K562 (cell line): ENCODE data around the gene ADGRB3. TPM values are rescaled to one million over a fixed set of nuclear protein-coding genes. Genes with fewer than 3 reads are reported as not detected.

Experiments used
- ATAC-seq: fragments of 200-7000 bp; cut with Tn5 transposase; 3 replicates; pipeline ENCODE4 v1.9.1; 2020; ENCODE audit warnings: moderate library complexity
- BruUV-seq: library from RNA; stranded (reverse); fragments of 400-500 nt; replicated peaks from 2 replicates; lab custom pipeline; 2021; lab: Mats Ljungman, UMichigan
- CTCF ChIA-PET: fragments of 300-600 bp; formaldehyde crosslinking; extraction: SDS; loops from one replicate; lab custom pipeline; 2021; ENCODE audit warnings: low intra/inter-chr PET ratio; lab: Yijun Ruan, JAX
- POLR2A ChIA-PET: fragments of 300-600, 350-650 bp; sonication (Branson Sonifier 250); formaldehyde crosslinking; extraction: SDS; loops from one replicate; lab custom pipeline; 2021; ENCODE audit warnings: antibody characterized with exemption, inconsistent platforms; lab: Yijun Ruan, JAX
- DNase-seq, 4 experiments: peaks; one replicate each; pipeline versions ENCODE4 v3.0.0 to v3.0.0-alpha.2; 2011 to 2018; ENCODE audit warnings: low spot score in 3 of 4, mixed read lengths in 3 of 4; ENCODE audit errors: extremely low read depth in 1 of 4
- FAIRE-seq: peaks from 2 replicates; lab custom pipeline; 2011; peaks lifted over from hg19 to GRCh38; lab: Jason Lieb, UNC
- H2AFZ ChIP-seq: 2 replicates; pipeline ENCODE4 v1.6.0; 2011; ENCODE audit warnings: low read depth, low read length, control low read depth, inconsistent platforms
- H3K27ac ChIP-seq: fragments of 200-600 bp; 3 replicates; pipeline ENCODE4 v1.8.0; 2011; ENCODE audit warnings: low read depth, mild to moderate bottlenecking, control low read depth, inconsistent platforms, low read length, moderate library complexity, mixed read lengths; ENCODE audit errors: extremely low read depth
- H3K27me3 ChIP-seq, 2 experiments: fragments of 300-600 bp in 1 of 2; 2 replicates in 1 of 2; 3 replicates in 1 of 2; pipeline versions ENCODE4 v1.6.0 to v1.8.0; 2011; ENCODE audit warnings: inconsistent platforms in 2 of 2, low read length in 2 of 2, mild to moderate bottlenecking in 1 of 2, mixed read lengths in 1 of 2, moderate library complexity in 1 of 2; ENCODE audit not compliant: control insufficient read depth in 2 of 2, insufficient read depth in 2 of 2
- H3K36me3 ChIP-seq: fragments of 300-600 bp; 3 replicates; pipeline ENCODE4 v1.8.0; 2011; ENCODE audit warnings: mild to moderate bottlenecking, low read length, inconsistent platforms; ENCODE audit not compliant: control insufficient read depth, insufficient read depth
- H3K4me1 ChIP-seq, 2 experiments: fragments of 200-600 bp in 1 of 2; replicated peaks in 1 of 2; 2 replicates in 1 of 2; 3 replicates in 1 of 2; pipeline versions ENCODE4 v1.5.1 to v1.8.0; 2011; ENCODE audit warnings: inconsistent platforms in 2 of 2, low read length in 2 of 2, mild to moderate bottlenecking in 1 of 2, mixed read lengths in 1 of 2, moderate library complexity in 1 of 2; ENCODE audit not compliant: control insufficient read depth in 2 of 2, insufficient read depth in 2 of 2
- H3K4me2 ChIP-seq: 2 replicates; pipeline ENCODE4 v1.6.1; 2011; ENCODE audit warnings: low read length, control low read depth, inconsistent platforms, mixed read lengths; ENCODE audit not compliant: insufficient read depth
- H3K4me3 ChIP-seq: fragments of 200-600 bp; sonication (generic), shearing (Covaris generic); 2 replicates; pipeline ENCODE4 v1.5.1; 2016; ENCODE audit warnings: control low read depth, inconsistent platforms
- H3K79me2 ChIP-seq: fragments of 200-600 bp; 3 replicates; pipeline ENCODE4 v1.8.0; 2011; ENCODE audit warnings: low read length, inconsistent platforms; ENCODE audit not compliant: control insufficient read depth, insufficient read depth
- H3K9ac ChIP-seq, 2 experiments: 2 replicates each; pipeline versions ENCODE4 v1.6.0 to v1.6.1; 2011; ENCODE audit warnings: low read depth in 2 of 2, low read length in 2 of 2, control low read depth in 1 of 2, inconsistent platforms in 1 of 2, mild to moderate bottlenecking in 1 of 2, mixed read lengths in 1 of 2; ENCODE audit not compliant: insufficient read depth in 1 of 2
- H3K9me1 ChIP-seq: one replicate; pipeline ENCODE4 v1.6.0; 2011; ENCODE audit warnings: inconsistent platforms, mild to moderate bottlenecking, low read length, moderate library complexity; ENCODE audit not compliant: control insufficient read depth, insufficient read depth
- H3K9me3 ChIP-seq: replicated peaks from 2 replicates; pipeline ENCODE4 v1.5.1; 2011; ENCODE audit warnings: low read depth, low read length, inconsistent platforms; ENCODE audit not compliant: control insufficient read depth, insufficient read depth
- H4K20me1 ChIP-seq: replicated peaks from 2 replicates; pipeline ENCODE4 v1.6.1; 2011; ENCODE audit warnings: low read length, inconsistent platforms, mixed read lengths; ENCODE audit not compliant: control insufficient read depth, insufficient read depth
- CTCFL ChIP-seq: IDR thresholded peaks from 2 replicates; pipeline ENCODE4 v1.6.1; 2011; ENCODE audit warnings: borderline replicate concordance, low read depth, mild to moderate bottlenecking, moderate library complexity, low read length; ENCODE audit not compliant: insufficient read depth, poor library complexity, severe bottlenecking
- DDX20 ChIP-seq: fragments of 450-650 bp; IDR thresholded peaks from 2 replicates; pipeline ENCODE4 v1.6.1; 2016; ENCODE audit warnings: missing genetic modification characterization, low read depth, mild to moderate bottlenecking, missing compliant biosample characterization, moderate library complexity
- E2F1 ChIP-seq: sonication (generic); formaldehyde crosslinking; IDR thresholded peaks from 2 replicates; pipeline ENCODE4 v1.8.1; 2023; ENCODE audit warnings: mild to moderate bottlenecking, missing genetic modification reagents, moderate library complexity
- NR2F6 ChIP-seq: fragments of 450-650 bp; formaldehyde crosslinking; IDR thresholded peaks from 2 replicates; pipeline ENCODE4 v1.4.0; 2020; ENCODE audit warnings: mild to moderate bottlenecking
- PHF8 ChIP-seq: fragments of 200-600 bp; sonication (generic); IDR thresholded peaks from 2 replicates; pipeline ENCODE4 v1.6.1; 2012; ENCODE audit warnings: mixed run types, mild to moderate bottlenecking, inconsistent platforms, low read length, moderate library complexity, borderline replicate concordance
- PTTG1 ChIP-seq: fragments of 450-650 bp; IDR thresholded peaks from 2 replicates; pipeline ENCODE4 v1.6.1; 2016; ENCODE audit warnings: low read depth, mild to moderate bottlenecking, missing genetic modification characterization, missing compliant biosample characterization
- STAT5B ChIP-seq: fragments of 250-450 bp; sonication (Bioruptor Pico); IDR thresholded peaks from 2 replicates; pipeline ENCODE4 v1.8.0; 2021; ENCODE audit warnings: mild to moderate bottlenecking, inconsistent platforms
- TARDBP ChIP-seq: fragments of 450-650 bp; IDR thresholded peaks from 2 replicates; pipeline ENCODE4 v1.6.1; 2016
- TCF3 ChIP-seq: sonication (generic); formaldehyde crosslinking; IDR thresholded peaks from 2 replicates; pipeline ENCODE4 v1.4.0; 2020; ENCODE audit warnings: mild to moderate bottlenecking, missing genetic modification reagents
- THRB ChIP-seq: fragments of 450-650 bp; formaldehyde crosslinking; conservative IDR thresholded peaks from 2 replicates; pipeline ENCODE4 v1.4.0; 2022; ENCODE audit warnings: mild to moderate bottlenecking, missing genetic modification characterization
- YY1 ChIP-seq, 3 experiments: IDR thresholded peaks; 2 replicates each; pipeline ENCODE4 v1.6.1; 2011; ENCODE audit warnings: low read length in 2 of 3, mild to moderate bottlenecking in 2 of 3, moderate library complexity in 2 of 3, borderline replicate concordance in 1 of 3, control low read depth in 1 of 3, low read depth in 1 of 3; ENCODE audit not compliant: insufficient read depth in 3 of 3, insufficient replicate concordance in 2 of 3, control insufficient read depth in 1 of 3, insufficient read length in 1 of 3; ENCODE audit errors: extremely low read depth in 1 of 3
- ZNF780A ChIP-seq: fragments of 250-450 bp; sonication (Bioruptor Pico); IDR thresholded peaks from 2 replicates; pipeline ENCODE4 v1.5.0; 2021; ENCODE audit warnings: mild to moderate bottlenecking
- ZZZ3 ChIP-seq: fragments of 450-650 bp; IDR thresholded peaks from 2 replicates; pipeline ENCODE4 v1.6.1; 2016; ENCODE audit warnings: antibody characterized with exemption, mild to moderate bottlenecking, moderate library complexity
- WGBS: fragments of 100-300 bp; shearing (Covaris generic); methylation state at CpG from one replicate; pipeline ENCODE4 v1.1.6; 2016; ENCODE audit warnings: low coverage, mixed read lengths; ENCODE audit not compliant: insufficient coverage; ENCODE audit errors: missing lambda C conversion rate; 5-methylcytosine and 5-hydroxymethylcytosine counted together
- in situ Hi-C: fragments of 300-500 bp; cut with MboI; formaldehyde crosslinking; loops from 4 replicates; pipeline ENCODE4 v1.15.0; 2018; ENCODE audit warnings: inconsistent platforms, mixed read lengths
- intact Hi-C: fragments of 100-400 bp; cut with micrococcal nuclease; formaldehyde crosslinking; loops from 2 replicates; pipeline ENCODE4 v1.14.2; 2022
- polyA plus RNA-seq, 8 experiments: library from polyadenylated mRNA; depleted of rRNA in 4 of 8; stranded (reverse) in 5 of 8; unstranded in 3 of 8; fragments of >200 nt; fragmentation: Nextera tagmentation in 2 of 8; fragmentation: Illumina TruSeq in 1 of 8; extraction: Ambion mirVana in 2 of 8; extraction: Trizol in 1 of 8; gene quantifications; 2 replicates each; pipeline versions ENCODE4 v1.2.1 to v1.2.3, GENCODE V29; 2011 to 2014; ENCODE audit warnings: inconsistent platforms in 1 of 8, missing spikeins in 1 of 8
- total RNA-seq, 7 experiments: library from RNA; depleted of rRNA in 6 of 7; stranded (reverse); fragments of >200 nt in 6 of 7; fragmentation: Illumina TruSeq in 2 of 7; extraction: Trizol in 2 of 7; gene quantifications; 2 replicates each; pipeline versions ENCODE4 v1.2.1 to v1.2.3, GENCODE V29; 2011 to 2021; ENCODE audit warnings: low replicate concordance in 1 of 7

The ADGRB3 gene
- total and polyA plus RNA-seq, 9 of the 15 experiments (the other 6 are each of a cell fraction or from before 2014, with no cell fraction given): 0.90 to 7.8 (median 2.4) TPM

GRCh38 chr6:68636666-68637065, 1.6 kb downstream of the ADGRB3 start (continued):
- TF ChIP-seq TCF3: no peak
- no peak for TF ChIP-seq ZZZ3

- no TSS peak for BruUV-seq
- DNase-seq: no peak
- peaks cover 61% of the 10 kb centered on the region for H3K79me2 ChIP-seq
- H3K9me3 ChIP-seq: no peaks in the 10 kb centered on the region
- in situ Hi-C loops: loop anchor here (5.0 to 25.0 kb wide), 4 partner anchors 140 to 1712 kb away; no protein-coding TSS in a partner anchor
- ATAC-seq: no peak
- ChIA-PET CTCF (interaction anchor here (1.8 to 3.9 kb wide), 2 partner anchors 142 to 321 kb away, joined by 5 to 47 read pairs; no protein-coding TSS in a partner anchor), POLR2A (interaction anchor here (1.0 to 1.1 kb wide), 4 partner anchors 21 to 156 kb away, joined by 3 to 4 read pairs (median 3); no protein-coding TSS in a partner anchor)
- peak overlapping the region; percentile 42 for H3K4me2 ChIP-seq
- intact Hi-C loops: loop anchor here (5.0 kb wide), 2 partner anchors 1470 to 1710 kb away; no protein-coding TSS in a partner anchor
- no peak overlapping the region for H3K27ac ChIP-seq
- peak overlapping the region in 1 of 2 experiments; percentile 18; a peak in 1 of 4 replicates for H3K9ac ChIP-seq
- peak overlapping the region; percentile 81 for H3K4me3 ChIP-seq
- H3K4me1 ChIP-seq: peaks cover 6 to 31% of the 10 kb centered on the region in 2 experiments; a peak in 4 of 5 replicates
- H3K9me1 ChIP-seq: no peaks in the 10 kb centered on the region
- H3K27me3 ChIP-seq: no peaks in the 10 kb centered on the region; a peak in 1 of 5 replicates
- no peaks in the 10 kb centered on the region for H4K20me1 ChIP-seq
- peaks cover 1% of the 10 kb centered on the region; the same call in 1 of the 3 replicates for H3K36me3 ChIP-seq
- H2AFZ ChIP-seq: peak overlapping the region; percentile 50; the same call in 1 of the 2 replicates
- 9% methylated on average over 2 of the region's 2 CpGs for WGBS
- no peak for FAIRE-seq
- no peak for TF ChIP-seq TARDBP
- no peak for TF ChIP-seq CTCFL
- no peak for TF ChIP-seq STAT5B (CRISPR knock-in tag)
- TF ChIP-seq PTTG1 (tag): no peak
- TF ChIP-seq NR2F6 (CRISPR knock-in tag): no peak
- no peak for TF ChIP-seq THRB (CRISPR knock-in tag)
- TF ChIP-seq DDX20 (tag): no peak
- no peak for TF ChIP-seq ZNF780A (CRISPR knock-in tag)
- no peak for TF ChIP-seq E2F1
- TF ChIP-seq PHF8: no peak
- TF ChIP-seq YY1 (IDR thresholded peaks at IDR 0.05; ENCODE audit: borderline replicate concordance in 1 of 3, control insufficient read depth in 1 of 3, extremely low read depth in 1 of 3, insufficient read depth in 3 of 3, insufficient read length in 1 of 3, insufficient replicate concordance in 2 of 3, low read depth in 1 of 3, low read length in 2 of 3): no peak
Measured at GRCh38 chr6:68637071-68637470, 2.0 kb downstream of the ADGRB3 start.
